GM12878 (cell line): ENCODE results near the gene PIGN. TPM values are rescaled to one million over a fixed set of nuclear protein-coding genes. Genes with fewer than 3 reads are reported as not detected.

Experiments used
- ATAC-seq: fragments of 200-7000 bp; cut with Tn5 transposase; 3 replicates; pipeline ENCODE4 v1.9.1; 2020; ENCODE audit warnings: mild to moderate bottlenecking, moderate library complexity
- BruUV-seq: library from RNA; stranded (reverse); fragments of 400-500 nt; replicated peaks from 2 replicates; lab custom pipeline; 2021; lab: Mats Ljungman, UMichigan
- CTCF ChIA-PET: fragments of 300-600 bp; sonication (Branson Sonifier 250); formaldehyde crosslinking; extraction: SDS; loops from one replicate; lab custom pipeline; 2021; ENCODE audit warnings: inconsistent platforms; lab: Yijun Ruan, JAX
- POLR2A ChIA-PET: fragments of 350-600 bp; formaldehyde crosslinking; extraction: SDS; loops from one replicate; lab custom pipeline; 2021; ENCODE audit warnings: inconsistent platforms; lab: Charles Lee
- RAD21 ChIA-PET: fragments of 300-600 bp; sonication (Branson Sonifier 250); formaldehyde crosslinking; loops from one replicate; lab custom pipeline; 2023; ENCODE audit warnings: antibody characterized with exemption; ENCODE audit not compliant: unreplicated experiment; lab: Charles Lee
- SMC1A ChIA-PET: fragments of 300-600 bp; sonication (Branson Sonifier 250); formaldehyde crosslinking; loops from one replicate; lab custom pipeline; 2023; ENCODE audit not compliant: unreplicated experiment, uncharacterized antibody; lab: Charles Lee
- DNase-seq: peaks from one replicate; pipeline ENCODE4 v3.0.0-alpha.2; 2011; ENCODE audit warnings: low read depth, low spot score
- FAIRE-seq: peaks from 3 replicates; lab custom pipeline; 2011; peaks lifted over from hg19 to GRCh38; lab: Jason Lieb, UNC
- H2AFZ ChIP-seq: 2 replicates; pipeline ENCODE4 v1.6.0; 2011; ENCODE audit warnings: low read depth, low read length, control low read depth; ENCODE audit not compliant: control insufficient read depth
- H3K27ac ChIP-seq: 2 replicates; pipeline ENCODE4 v1.5.1; 2011; ENCODE audit warnings: control low read depth; ENCODE audit not compliant: control insufficient read depth, insufficient read depth
- H3K27me3 ChIP-seq, 2 experiments: replicated peaks in 1 of 2; 2 replicates each; pipeline versions ENCODE4 v1.6.0 to v1.6.1; 2011; ENCODE audit warnings: low read length in 1 of 2; ENCODE audit not compliant: control insufficient read depth in 2 of 2, insufficient read depth in 2 of 2
- H3K36me3 ChIP-seq, 2 experiments: 2 replicates each; pipeline ENCODE4 v1.5.1; 2011; ENCODE audit warnings: low read length in 1 of 2; ENCODE audit not compliant: control insufficient read depth in 2 of 2, insufficient read depth in 2 of 2
- H3K4me1 ChIP-seq: 2 replicates; pipeline ENCODE4 v1.6.1; 2011; ENCODE audit warnings: mild to moderate bottlenecking, low read length, moderate library complexity, mixed read lengths; ENCODE audit not compliant: control insufficient read depth, insufficient read depth
- H3K4me2 ChIP-seq: 2 replicates; pipeline ENCODE4 v1.6.0; 2011; ENCODE audit warnings: control low read depth; ENCODE audit not compliant: control insufficient read depth, insufficient read depth
- H3K4me3 ChIP-seq: fragments of 200-600 bp; sonication (generic); 2 replicates; pipeline ENCODE4 v1.5.1; 2016
- H3K79me2 ChIP-seq: 2 replicates; pipeline ENCODE4 v1.6.0; 2011; ENCODE audit warnings: low read length; ENCODE audit not compliant: control insufficient read depth, insufficient read depth
- H3K9ac ChIP-seq: 2 replicates; pipeline ENCODE4 v1.8.0; 2011; ENCODE audit warnings: low read length, control low read depth, mixed read lengths; ENCODE audit not compliant: control insufficient read depth, insufficient read depth
- H3K9me3 ChIP-seq: replicated peaks from 3 replicates; pipeline ENCODE4 v1.5.1; 2011; ENCODE audit warnings: mild to moderate bottlenecking, low read length; ENCODE audit not compliant: control insufficient read depth, insufficient read depth
- H4K20me1 ChIP-seq: 2 replicates; pipeline ENCODE4 v1.6.0; 2011; ENCODE audit not compliant: control insufficient read depth, insufficient read depth
- CBX3 ChIP-seq: fragments of 200-600 bp; sonication (generic); IDR thresholded peaks from 2 replicates; pipeline ENCODE4 v1.6.1; 2016; ENCODE audit warnings: low read depth, borderline replicate concordance
- EGR1 ChIP-seq, 2 experiments: IDR thresholded peaks; 1 replicate in 1 of 2; 2 replicates in 1 of 2; pipeline ENCODE4 v1.6.1; 2011 to 2012; ENCODE audit warnings: low read depth in 2 of 2, low read length in 2 of 2, borderline replicate concordance in 1 of 2, mild to moderate bottlenecking in 1 of 2, moderate library complexity in 1 of 2
- IKZF2 ChIP-seq, 2 experiments: fragments of 450-650 bp; IDR thresholded peaks; 2 replicates each; pipeline ENCODE4 v1.6.1; 2017; ENCODE audit warnings: mild to moderate bottlenecking in 2 of 2, moderate library complexity in 2 of 2
- MEF2A ChIP-seq: IDR thresholded peaks from 2 replicates; pipeline ENCODE4 v1.6.1; 2011; ENCODE audit warnings: low read depth, mild to moderate bottlenecking, low read length, moderate library complexity; ENCODE audit not compliant: insufficient read depth
- MTA2 ChIP-seq: fragments of 450-650 bp; IDR thresholded peaks from 2 replicates; pipeline ENCODE4 v1.6.1; 2016; ENCODE audit warnings: low read depth, mild to moderate bottlenecking, moderate library complexity
- NFXL1 ChIP-seq: fragments of 450-650 bp; IDR thresholded peaks from 2 replicates; pipeline ENCODE4 v1.6.1; 2017; ENCODE audit warnings: antibody characterized with exemption, mild to moderate bottlenecking, borderline replicate concordance
- PAX8 ChIP-seq: fragments of 450-650 bp; IDR thresholded peaks from 2 replicates; pipeline ENCODE4 v1.6.1; 2017; ENCODE audit warnings: mild to moderate bottlenecking, moderate library complexity
- RBBP5 ChIP-seq: fragments of 200-600 bp; sonication (generic); conservative IDR thresholded peaks from 2 replicates; pipeline ENCODE4 v1.6.1; 2016
- RCOR1 ChIP-seq: conservative IDR thresholded peaks from 2 replicates; pipeline ENCODE4 v1.6.1; 2012; ENCODE audit warnings: low read depth, low read length, improper control_type of control experiment
- SP1 ChIP-seq: IDR thresholded peaks from one replicate; pipeline ENCODE4 v1.6.1; 2011; ENCODE audit warnings: low read depth, low read length
- TAF1 ChIP-seq: IDR thresholded peaks from 2 replicates; pipeline ENCODE4 v1.6.1; 2011; ENCODE audit warnings: mild to moderate bottlenecking, low read depth, low read length, borderline replicate concordance
- WRNIP1 ChIP-seq: IDR thresholded peaks from 2 replicates; pipeline ENCODE4 v1.6.1; 2011; ENCODE audit warnings: low read depth, low read length, improper control_type of control experiment, borderline replicate concordance
- WGBS: methylation state at CpG from one replicate; pipeline ENCODE4 v1.1.6; 2016; ENCODE audit warnings: low lambda C conversion rate; ENCODE audit not compliant: insufficient replicate concordance, insufficient coverage; ENCODE audit errors: missing lambda C conversion rate; 5-methylcytosine and 5-hydroxymethylcytosine counted together
- in situ Hi-C: fragments of 300-500 bp; cut with MboI; formaldehyde crosslinking; loops from 9 replicates; pipeline ENCODE4 v1.14.3; 2018; ENCODE audit warnings: mixed read lengths
- intact Hi-C: fragments of 100-400 bp; cut with micrococcal nuclease; formaldehyde crosslinking; loops from one replicate; pipeline ENCODE4 v1.14.2; 2022; ENCODE audit not compliant: unreplicated experiment
- polyA plus RNA-seq, 11 experiments: library from polyadenylated mRNA; depleted of rRNA in 4 of 11; unstranded in 6 of 11; stranded (reverse) in 5 of 11; fragments of >200 nt; fragmentation: Nextera tagmentation in 4 of 11; fragmentation: Illumina TruSeq in 1 of 11; extraction: Ambion mirVana in 4 of 11; extraction: Trizol in 1 of 11; gene quantifications; 1 replicate in 1 of 11; 2 replicates in 10 of 11; pipeline versions ENCODE4 v1.2.1 to v1.2.3, GENCODE V29; 2011 to 2016; ENCODE audit warnings: inconsistent platforms in 2 of 11, missing spikeins in 2 of 11, low read depth in 1 of 11
- total RNA-seq, 4 experiments: library from RNA; depleted of rRNA in 3 of 4; stranded (reverse); fragments of >200 nt in 3 of 4; fragmentation: Illumina TruSeq in 1 of 4; extraction: Trizol in 1 of 4; gene quantifications; 2 replicates each; pipeline versions ENCODE4 v1.2.1 to v1.2.3, GENCODE V29; 2013 to 2021
- TF ChIP-seq, protein P1 (sequence below): fragments of 450-650 bp; formaldehyde crosslinking; IDR thresholded peaks from 2 replicates; pipeline ENCODE4 v1.4.0; 2020; ENCODE audit warnings: mild to moderate bottlenecking, moderate library complexity
- TF ChIP-seq, protein P2 (sequence below): fragments of 450-650 bp; IDR thresholded peaks from 2 replicates; pipeline ENCODE4 v1.6.1; 2016; ENCODE audit warnings: mild to moderate bottlenecking
- TF ChIP-seq, protein P3 (sequence below): fragments of 450-650 bp; IDR thresholded peaks from 2 replicates; pipeline ENCODE4 v1.6.1; 2016; ENCODE audit warnings: mild to moderate bottlenecking, moderate library complexity, borderline replicate concordance

Gene PIGN
- total and polyA plus RNA-seq, 10 of the 15 experiments (the other 5 are each of a cell fraction or from before 2014, with no cell fraction given): 6.9 to 25.4 (median 18.7) TPM

DNA sequence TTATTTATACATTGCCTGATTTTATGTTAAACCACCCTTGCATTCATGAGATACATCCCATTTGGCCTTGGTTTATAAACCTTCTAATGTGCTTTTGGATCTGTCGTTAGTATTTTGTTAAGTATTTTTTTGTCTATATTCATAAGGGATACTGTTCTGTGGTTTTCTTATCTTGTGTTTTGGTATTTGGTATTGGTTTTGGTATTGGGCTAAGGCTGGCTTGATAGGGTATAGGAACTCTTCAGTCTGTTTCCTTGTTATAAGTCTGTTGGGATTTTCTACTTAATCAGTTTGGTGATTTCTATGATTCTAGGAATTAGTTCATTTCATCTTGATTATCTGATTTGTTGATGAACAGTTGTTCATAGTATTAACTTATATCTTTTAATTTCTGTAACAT, 49.4 kb upstream of the PIGN start (continued):
- no peak for TF ChIP-seq WRNIP1
- TF ChIP-seq, protein P1, sequence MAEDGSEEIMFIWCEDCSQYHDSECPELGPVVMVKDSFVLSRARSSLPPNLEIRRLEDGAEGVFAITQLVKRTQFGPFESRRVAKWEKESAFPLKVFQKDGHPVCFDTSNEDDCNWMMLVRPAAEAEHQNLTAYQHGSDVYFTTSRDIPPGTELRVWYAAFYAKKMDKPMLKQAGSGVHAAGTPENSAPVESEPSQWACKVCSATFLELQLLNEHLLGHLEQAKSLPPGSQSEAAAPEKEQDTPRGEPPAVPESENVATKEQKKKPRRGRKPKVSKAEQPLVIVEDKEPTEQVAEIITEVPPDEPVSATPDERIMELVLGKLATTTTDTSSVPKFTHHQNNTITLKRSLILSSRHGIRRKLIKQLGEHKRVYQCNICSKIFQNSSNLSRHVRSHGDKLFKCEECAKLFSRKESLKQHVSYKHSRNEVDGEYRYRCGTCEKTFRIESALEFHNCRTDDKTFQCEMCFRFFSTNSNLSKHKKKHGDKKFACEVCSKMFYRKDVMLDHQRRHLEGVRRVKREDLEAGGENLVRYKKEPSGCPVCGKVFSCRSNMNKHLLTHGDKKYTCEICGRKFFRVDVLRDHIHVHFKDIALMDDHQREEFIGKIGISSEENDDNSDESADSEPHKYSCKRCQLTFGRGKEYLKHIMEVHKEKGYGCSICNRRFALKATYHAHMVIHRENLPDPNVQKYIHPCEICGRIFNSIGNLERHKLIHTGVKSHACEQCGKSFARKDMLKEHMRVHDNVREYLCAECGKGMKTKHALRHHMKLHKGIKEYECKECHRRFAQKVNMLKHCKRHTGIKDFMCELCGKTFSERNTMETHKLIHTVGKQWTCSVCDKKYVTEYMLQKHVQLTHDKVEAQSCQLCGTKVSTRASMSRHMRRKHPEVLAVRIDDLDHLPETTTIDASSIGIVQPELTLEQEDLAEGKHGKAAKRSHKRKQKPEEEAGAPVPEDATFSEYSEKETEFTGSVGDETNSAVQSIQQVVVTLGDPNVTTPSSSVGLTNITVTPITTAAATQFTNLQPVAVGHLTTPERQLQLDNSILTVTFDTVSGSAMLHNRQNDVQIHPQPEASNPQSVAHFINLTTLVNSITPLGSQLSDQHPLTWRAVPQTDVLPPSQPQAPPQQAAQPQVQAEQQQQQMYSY (CRISPR knock-in tag): no peak
- TF ChIP-seq RCOR1: no peak
- no peak for TF ChIP-seq CBX3
- no peak for TF ChIP-seq PAX8
- no peak for TF ChIP-seq TAF1
- no peak for TF ChIP-seq MEF2A
- TF ChIP-seq IKZF2 (IDR thresholded peaks at IDR 0.05): no peak
- TF ChIP-seq SP1: no peak
- TF ChIP-seq RBBP5: no peak
- TF ChIP-seq, all 136 proteins: peak for 0

DNA sequence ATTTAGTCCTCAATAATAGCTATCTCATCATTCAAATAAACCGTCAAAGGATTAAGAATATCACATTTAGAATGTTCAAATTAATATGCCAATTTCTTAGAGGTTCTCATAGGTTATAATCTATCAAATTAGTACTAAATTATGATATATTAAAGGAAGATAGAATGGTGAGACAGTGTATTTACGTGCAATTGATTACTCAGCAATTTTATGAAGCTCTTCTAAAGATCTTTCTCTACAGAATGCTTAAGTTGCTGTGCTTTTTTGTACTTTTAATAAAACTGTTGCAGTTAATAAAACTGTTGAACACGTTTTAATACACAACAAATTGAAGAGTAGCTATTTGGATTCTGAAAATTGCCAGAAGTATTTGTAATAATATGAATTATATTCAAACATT, 39.2 kb upstream of the PIGN start:
- no TSS peak for BruUV-seq
- Histone ChIP-seq H3K27ac (no peak overlapping the region), H3K9me3 (peaks cover 5% of the 10 kb centered on the region), H3K27me3 (no peaks in the 10 kb centered on the region), H3K4me1 (no peaks in the 10 kb centered on the region), H3K4me3 (no peak overlapping the region), H3K36me3 (peaks cover 3 to 21% of the 10 kb centered on the region in 2 experiments; a peak in 3 of 4 replicates), H2AFZ (no peak overlapping the region), H3K4me2 (no peak overlapping the region), H3K9ac (no peak overlapping the region), H3K79me2 (no peaks in the 10 kb centered on the region), H4K20me1 (no peaks in the 10 kb centered on the region)
- ATAC-seq (no peak), FAIRE-seq (no peak), DNase-seq (no peak)
- 100% methylated on average over 3 of the region's 3 CpGs for WGBS
- ChIA-PET POLR2A (interaction anchor here (0.6 to 1.3 kb wide), 2 partner anchors 37 to 39 kb away, joined by 3 to 6 read pairs; partner anchors contain the start of genes PIGN and RELCH), CTCF (interaction anchor here (0.9 to 1.3 kb wide), 2 partner anchors 11 to 16 kb away, joined by 3 to 4 read pairs; no protein-coding TSS in a partner anchor), RAD21 (interaction anchor here (1.3 kb wide), 1 partner anchor 24 kb away, joined by 3 read pairs; no protein-coding TSS in a partner anchor), SMC1A (interaction anchor here (0.6 to 1.6 kb wide), 3 partner anchors 20 to 26 kb away, joined by 3 to 5 read pairs (median 3); no protein-coding TSS in a partner anchor)
- in situ Hi-C loops (no loop called here), intact Hi-C loops (no loop called here)
- TF ChIP-seq, protein P2, sequence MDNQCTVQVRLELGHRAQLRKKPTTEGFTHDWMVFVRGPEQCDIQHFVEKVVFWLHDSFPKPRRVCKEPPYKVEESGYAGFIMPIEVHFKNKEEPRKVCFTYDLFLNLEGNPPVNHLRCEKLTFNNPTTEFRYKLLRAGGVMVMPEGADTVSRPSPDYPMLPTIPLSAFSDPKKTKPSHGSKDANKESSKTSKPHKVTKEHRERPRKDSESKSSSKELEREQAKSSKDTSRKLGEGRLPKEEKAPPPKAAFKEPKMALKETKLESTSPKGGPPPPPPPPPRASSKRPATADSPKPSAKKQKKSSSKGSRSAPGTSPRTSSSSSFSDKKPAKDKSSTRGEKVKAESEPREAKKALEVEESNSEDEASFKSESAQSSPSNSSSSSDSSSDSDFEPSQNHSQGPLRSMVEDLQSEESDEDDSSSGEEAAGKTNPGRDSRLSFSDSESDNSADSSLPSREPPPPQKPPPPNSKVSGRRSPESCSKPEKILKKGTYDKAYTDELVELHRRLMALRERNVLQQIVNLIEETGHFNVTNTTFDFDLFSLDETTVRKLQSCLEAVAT: no peak
- TF ChIP-seq EGR1 (IDR thresholded peaks at IDR 0.05; ENCODE audit: borderline replicate concordance in 1 of 2, low read depth in 2 of 2, low read length in 2 of 2): no peak
- TF ChIP-seq MTA2: no peak
- no peak for TF ChIP-seq NFXL1
- TF ChIP-seq, protein P3, sequence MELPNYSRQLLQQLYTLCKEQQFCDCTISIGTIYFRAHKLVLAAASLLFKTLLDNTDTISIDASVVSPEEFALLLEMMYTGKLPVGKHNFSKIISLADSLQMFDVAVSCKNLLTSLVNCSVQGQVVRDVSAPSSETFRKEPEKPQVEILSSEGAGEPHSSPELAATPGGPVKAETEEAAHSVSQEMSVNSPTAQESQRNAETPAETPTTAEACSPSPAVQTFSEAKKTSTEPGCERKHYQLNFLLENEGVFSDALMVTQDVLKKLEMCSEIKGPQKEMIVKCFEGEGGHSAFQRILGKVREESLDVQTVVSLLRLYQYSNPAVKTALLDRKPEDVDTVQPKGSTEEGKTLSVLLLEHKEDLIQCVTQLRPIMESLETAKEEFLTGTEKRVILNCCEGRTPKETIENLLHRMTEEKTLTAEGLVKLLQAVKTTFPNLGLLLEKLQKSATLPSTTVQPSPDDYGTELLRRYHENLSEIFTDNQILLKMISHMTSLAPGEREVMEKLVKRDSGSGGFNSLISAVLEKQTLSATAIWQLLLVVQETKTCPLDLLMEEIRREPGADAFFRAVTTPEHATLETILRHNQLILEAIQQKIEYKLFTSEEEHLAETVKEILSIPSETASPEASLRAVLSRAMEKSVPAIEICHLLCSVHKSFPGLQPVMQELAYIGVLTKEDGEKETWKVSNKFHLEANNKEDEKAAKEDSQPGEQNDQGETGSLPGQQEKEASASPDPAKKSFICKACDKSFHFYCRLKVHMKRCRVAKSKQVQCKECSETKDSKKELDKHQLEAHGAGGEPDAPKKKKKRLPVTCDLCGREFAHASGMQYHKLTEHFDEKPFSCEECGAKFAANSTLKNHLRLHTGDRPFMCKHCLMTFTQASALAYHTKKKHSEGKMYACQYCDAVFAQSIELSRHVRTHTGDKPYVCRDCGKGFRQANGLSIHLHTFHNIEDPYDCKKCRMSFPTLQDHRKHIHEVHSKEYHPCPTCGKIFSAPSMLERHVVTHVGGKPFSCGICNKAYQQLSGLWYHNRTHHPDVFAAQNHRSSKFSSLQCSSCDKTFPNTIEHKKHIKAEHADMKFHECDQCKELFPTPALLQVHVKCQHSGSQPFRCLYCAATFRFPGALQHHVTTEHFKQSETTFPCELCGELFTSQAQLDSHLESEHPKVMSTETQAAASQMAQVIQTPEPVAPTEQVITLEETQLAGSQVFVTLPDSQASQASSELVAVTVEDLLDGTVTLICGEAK: no peak
